CD14-positive monocyte (primary cell): ENCODE data around the gene VANGL1. TPM values are rescaled to one million over a fixed set of nuclear protein-coding genes. Genes with fewer than 3 reads are reported as not detected.

Source experiments
- DNase-seq, 3 donors: peaks; one replicate each; pipeline ENCODE4 v3.0.0-alpha.2; 2011 to 2022
- H2AFZ ChIP-seq: 2 replicates; pipeline ENCODE4 v1.6.0; 2012; ENCODE audit warnings: mild to moderate bottlenecking, low read depth, low read length, inconsistent platforms; ENCODE audit not compliant: insufficient read depth, poor library complexity, severe bottlenecking
- H3K27ac ChIP-seq, 2 donors: 1 replicate in 1 of 2; 2 replicates in 1 of 2; pipeline ENCODE4 v1.5.1; 2012 to 2013; ENCODE audit warnings: low read length in 2 of 2, control low read depth in 1 of 2, inconsistent platforms in 1 of 2, low read depth in 1 of 2, mild to moderate bottlenecking in 1 of 2
- H3K27me3 ChIP-seq, 2 donors: one replicate each; pipeline versions ENCODE4 v1.6.0 to v1.6.1; 2011 to 2013; ENCODE audit warnings: low read length in 2 of 2; ENCODE audit not compliant: control insufficient read depth in 2 of 2, insufficient read depth in 2 of 2
- H3K36me3 ChIP-seq, 2 donors: replicated peaks in 1 of 2; 1 replicate in 1 of 2; 2 replicates in 1 of 2; pipeline versions ENCODE4 v1.5.1 to v1.6.1; 2012 to 2013; ENCODE audit warnings: low read length in 2 of 2, control low read depth in 1 of 2, inconsistent platforms in 1 of 2, mild to moderate bottlenecking in 1 of 2; ENCODE audit not compliant: insufficient read depth in 2 of 2, control insufficient read depth in 1 of 2
- H3K4me1 ChIP-seq, 2 donors: 1 replicate in 1 of 2; 2 replicates in 1 of 2; pipeline versions ENCODE4 v1.5.1 to v1.6.1; 2012 to 2013; ENCODE audit warnings: low read length in 2 of 2, control low read depth in 1 of 2, inconsistent platforms in 1 of 2, mild to moderate bottlenecking in 1 of 2, moderate library complexity in 1 of 2; ENCODE audit not compliant: insufficient read depth in 2 of 2, control insufficient read depth in 1 of 2
- H3K4me2 ChIP-seq: replicated peaks from 2 replicates; pipeline ENCODE3; 2012; ENCODE audit warnings: low read length, moderate library complexity, mild to moderate bottlenecking; ENCODE audit not compliant: poor library complexity, severe bottlenecking; ENCODE audit errors: extremely low read depth
- H3K4me3 ChIP-seq, 3 experiments: fragments of 200-600 bp in 1 of 3; sonication (generic) in 1 of 3; replicated peaks in 1 of 3; 1 replicate in 2 of 3; 2 replicates in 1 of 3; pipeline ENCODE4 v1.5.1; 2011 to 2013; ENCODE audit warnings: low read length in 3 of 3, mild to moderate bottlenecking in 3 of 3, control low read depth in 2 of 3, low read depth in 2 of 3, inconsistent platforms in 1 of 3, moderate library complexity in 1 of 3
- H3K79me2 ChIP-seq: 2 replicates; pipeline ENCODE4 v1.6.0; 2012; ENCODE audit warnings: mild to moderate bottlenecking, control low read depth, inconsistent platforms, low read length, moderate library complexity; ENCODE audit not compliant: insufficient read depth
- H3K9ac ChIP-seq: 2 replicates; pipeline ENCODE4 v1.6.0; 2017; ENCODE audit warnings: low read length, mild to moderate bottlenecking; ENCODE audit not compliant: insufficient read depth, poor library complexity, severe bottlenecking
- H3K9me3 ChIP-seq, 2 donors: replicated peaks in 1 of 2; 1 replicate in 1 of 2; 2 replicates in 1 of 2; pipeline versions ENCODE4 v1.5.1 to v1.6.1; 2012 to 2013; ENCODE audit warnings: low read length in 2 of 2, control low read depth in 1 of 2; ENCODE audit not compliant: control insufficient read depth in 1 of 2, insufficient read depth in 1 of 2
- H4K20me1 ChIP-seq: 2 replicates; pipeline ENCODE4 v1.6.0; 2012; ENCODE audit warnings: mild to moderate bottlenecking, low read length, control low read depth, moderate library complexity; ENCODE audit not compliant: insufficient read depth
- H3K27ac Mint-ChIP-seq, 7 donors: one replicate each; pipeline ENCODE4 v1.8.0; 2020; ENCODE audit warnings: mild to moderate bottlenecking in 7 of 7, mixed read lengths in 7 of 7, moderate library complexity in 6 of 7, inconsistent platforms in 2 of 7
- H3K27me3 Mint-ChIP-seq, 3 donors: one replicate each; pipeline ENCODE4 v1.8.0; 2021 to 2022; ENCODE audit warnings: low read depth in 3 of 3, mild to moderate bottlenecking in 3 of 3, mixed read lengths in 3 of 3, moderate library complexity in 3 of 3, inconsistent platforms in 1 of 3
- H3K36me3 Mint-ChIP-seq, 2 donors: one replicate each; pipeline ENCODE4 v1.8.0; 2020; ENCODE audit warnings: mixed read lengths in 2 of 2, inconsistent platforms in 1 of 2, mild to moderate bottlenecking in 1 of 2
- H3K4me1 Mint-ChIP-seq: one replicate; pipeline ENCODE4 v1.8.0; 2020; ENCODE audit warnings: mild to moderate bottlenecking, mixed read lengths
- H3K4me3 Mint-ChIP-seq, 2 donors: one replicate each; pipeline ENCODE4 v1.8.0; 2020; ENCODE audit warnings: mild to moderate bottlenecking in 2 of 2, mixed read lengths in 2 of 2, moderate library complexity in 1 of 2
- H3K9me3 Mint-ChIP-seq, 7 donors: one replicate each; pipeline ENCODE4 v1.8.0; 2020 to 2022; ENCODE audit warnings: mixed read lengths in 7 of 7, mild to moderate bottlenecking in 6 of 7, moderate library complexity in 6 of 7, inconsistent platforms in 2 of 7
- CTCF ChIP-seq: fragments of 200-600 bp; IDR thresholded peaks from one replicate; pipeline ENCODE4 v1.8.0; 2022; ENCODE audit warnings: antibody characterized with exemption, mild to moderate bottlenecking
- WGBS: methylation state at CpG from one replicate; pipeline ENCODE4 v1.1.5; 2013; ENCODE audit warnings: missing lambda C conversion rate; ENCODE audit not compliant: insufficient coverage; 5-methylcytosine and 5-hydroxymethylcytosine counted together
- intact Hi-C, 2 donors: fragments of 100-400 bp; cut with micrococcal nuclease; formaldehyde crosslinking; loops; one replicate each; pipeline versions ENCODE4 v1.15.0 to v1.15.1; 2023
- polyA plus RNA-seq, 3 donors: library from polyadenylated mRNA; depleted of rRNA in 1 of 3; unstranded in 2 of 3; stranded (reverse) in 1 of 3; fragments of 300-500 nt in 2 of 3; fragments of >200 nt in 1 of 3; fragmentation: Illumina TruSeq in 2 of 3; gene quantifications; 1 replicate in 2 of 3; 2 replicates in 1 of 3; pipeline ENCODE4 v1.2.3, GENCODE V29; 2012 to 2021

Gene VANGL1
- polyA plus RNA-seq, 3 donors = 0.67 to 2.0 (median 1.3) TPM

GRCh38 chr1:115687744-115688143 lies 46.0 kb downstream of the VANGL1 start:
- no peaks in the 10 kb centered on the region for H3K27me3 ChIP-seq
- Mint-ChIP-seq H3K36me3 (peaks cover 18 to 23% of the 10 kb centered on the region in 2 donors), H3K9me3 (peaks cover 0 to 1% (median 0%) of the 10 kb centered on the region in 7 donors), H3K4me3 (no peak overlapping the region), H3K4me1 (no peaks in the 10 kb centered on the region), H3K27me3 (peaks cover 0 to 2% (median 2%) of the 10 kb centered on the region in 3 donors), H3K27ac (no peak overlapping the region)
- H3K4me2 ChIP-seq = no peak overlapping the region
- H3K36me3 ChIP-seq = peaks cover 7 to 42% of the 10 kb centered on the region in 2 donors
- H3K4me3 ChIP-seq = no peak overlapping the region
- no peaks in the 10 kb centered on the region for H3K4me1 ChIP-seq
- no peaks in the 10 kb centered on the region for H4K20me1 ChIP-seq
- intact Hi-C loops = no loop called here
- no peak for DNase-seq
- no peak overlapping the region for H3K9ac ChIP-seq
- no peak overlapping the region for H3K27ac ChIP-seq
- no peak for TF ChIP-seq CTCF
- H3K9me3 ChIP-seq = no peaks in the 10 kb centered on the region
- H3K79me2 ChIP-seq = no peaks in the 10 kb centered on the region
- no CpG with 5 or more reads among the region's 3 CpGs for WGBS
- no peak overlapping the region for H2AFZ ChIP-seq

- H3K4me3 Mint-ChIP-seq = no peak overlapping the region
- Histone ChIP-seq H3K4me1 (no peaks in the 10 kb centered on the region), H4K20me1 (no peaks in the 10 kb centered on the region), H3K4me3 (no peak overlapping the region), H3K79me2 (no peaks in the 10 kb centered on the region), H3K27me3 (no peaks in the 10 kb centered on the region), H3K27ac (no peak overlapping the region), H3K9me3 (no peaks in the 10 kb centered on the region), H3K36me3 (peaks cover 0 to 21% of the 10 kb centered on the region in 2 donors), H3K9ac (no peak overlapping the region), H3K4me2 (no peak overlapping the region), H2AFZ (no peak overlapping the region)
- H3K36me3 Mint-ChIP-seq = peaks cover 9 to 16% of the 10 kb centered on the region in 2 donors
- H3K9me3 Mint-ChIP-seq = no peaks in the 10 kb centered on the region
- no CpG with 5 or more reads among the region's 8 CpGs for WGBS
- no peak for DNase-seq
- H3K27ac Mint-ChIP-seq = peak overlapping the region in 1 of 7 donors; percentile 6
- intact Hi-C loops = no loop called here
- no peak for TF ChIP-seq CTCF
- no peaks in the 10 kb centered on the region for H3K4me1 Mint-ChIP-seq
- H3K27me3 Mint-ChIP-seq = peaks cover 0 to 2% (median 2%) of the 10 kb centered on the region in 3 donors
Measured at GRCh38 chr1:115690972-115691371, 49.2 kb downstream of the VANGL1 start.
